ENCODE data around the gene CCL26. TPM values are rescaled to one million over a fixed set of nuclear protein-coding genes. Genes with fewer than 3 reads are reported as not detected.
A peak's percentile ranks its signal among the peaks of the same experiment; 100 is the strongest.

The CCL26 gene
- total and polyA plus RNA-seq, 7 donors: 0.27 to 0.34 TPM; not detected in 5

DNA sequence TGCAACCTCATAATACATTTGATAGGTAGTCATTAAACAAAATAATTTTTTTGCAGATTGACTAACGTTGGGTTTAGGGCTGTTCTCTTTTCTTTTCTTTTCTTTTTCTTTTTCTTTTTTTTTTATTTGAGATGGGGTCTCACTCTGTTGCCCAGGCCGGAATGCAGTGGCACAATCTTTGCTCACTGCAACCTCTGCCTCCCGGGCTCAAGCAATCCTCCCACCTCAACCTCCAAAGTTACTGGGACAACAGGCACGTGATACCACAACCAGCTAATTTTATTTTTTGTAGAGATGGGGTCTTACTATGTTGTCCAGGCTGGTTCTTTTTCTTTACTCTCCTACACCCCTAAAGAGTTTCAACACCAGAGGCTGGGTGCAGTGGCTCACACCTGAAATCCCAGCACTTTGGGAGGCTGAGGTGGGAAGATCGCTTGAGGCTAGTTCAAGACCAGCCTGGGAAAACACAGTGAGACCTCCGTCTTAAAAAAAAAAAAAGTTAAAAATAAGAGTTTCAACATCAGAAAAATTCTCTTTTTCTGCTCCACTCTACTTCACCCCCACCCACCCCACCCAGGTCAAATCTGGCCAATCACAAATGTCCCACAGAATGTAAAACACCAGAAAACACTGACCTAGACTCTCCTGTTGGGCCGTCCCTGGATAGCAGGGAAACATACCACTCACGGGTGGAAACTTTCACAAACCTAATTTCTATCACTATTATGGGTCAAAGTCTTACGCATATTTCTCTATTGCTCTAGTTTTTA lies 36.2 kb downstream of the CCL26 start:
- Histone ChIP-seq H3K4me1 (peaks cover 4% of the 10 kb centered on the region), H3K36me3 (ENCODE audit: insufficient read depth in 1 of 2, low read depth in 1 of 2) (no peaks in the 10 kb centered on the region), H3K27me3 (ENCODE audit: insufficient read depth in 3 of 3, low read length in 2 of 3) (no peaks in the 10 kb centered on the region), H3K4me3 (no peak overlapping the region), H3K9me3 (no peaks in the 10 kb centered on the region), H3K27ac (no peak overlapping the region)
- no peak for DNase-seq
- TF ChIP-seq, protein P1, sequence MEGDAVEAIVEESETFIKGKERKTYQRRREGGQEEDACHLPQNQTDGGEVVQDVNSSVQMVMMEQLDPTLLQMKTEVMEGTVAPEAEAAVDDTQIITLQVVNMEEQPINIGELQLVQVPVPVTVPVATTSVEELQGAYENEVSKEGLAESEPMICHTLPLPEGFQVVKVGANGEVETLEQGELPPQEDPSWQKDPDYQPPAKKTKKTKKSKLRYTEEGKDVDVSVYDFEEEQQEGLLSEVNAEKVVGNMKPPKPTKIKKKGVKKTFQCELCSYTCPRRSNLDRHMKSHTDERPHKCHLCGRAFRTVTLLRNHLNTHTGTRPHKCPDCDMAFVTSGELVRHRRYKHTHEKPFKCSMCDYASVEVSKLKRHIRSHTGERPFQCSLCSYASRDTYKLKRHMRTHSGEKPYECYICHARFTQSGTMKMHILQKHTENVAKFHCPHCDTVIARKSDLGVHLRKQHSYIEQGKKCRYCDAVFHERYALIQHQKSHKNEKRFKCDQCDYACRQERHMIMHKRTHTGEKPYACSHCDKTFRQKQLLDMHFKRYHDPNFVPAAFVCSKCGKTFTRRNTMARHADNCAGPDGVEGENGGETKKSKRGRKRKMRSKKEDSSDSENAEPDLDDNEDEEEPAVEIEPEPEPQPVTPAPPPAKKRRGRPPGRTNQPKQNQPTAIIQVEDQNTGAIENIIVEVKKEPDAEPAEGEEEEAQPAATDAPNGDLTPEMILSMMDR (IDR thresholded peaks at IDR 0.05): no peak
- no peak for ATAC-seq
- 94 to 96% (median 94%) methylated on average over 9 of the region's 9 CpGs for WGBS, 3 donors
- intact Hi-C loops (cut with DNase I): no loop called here

DNA sequence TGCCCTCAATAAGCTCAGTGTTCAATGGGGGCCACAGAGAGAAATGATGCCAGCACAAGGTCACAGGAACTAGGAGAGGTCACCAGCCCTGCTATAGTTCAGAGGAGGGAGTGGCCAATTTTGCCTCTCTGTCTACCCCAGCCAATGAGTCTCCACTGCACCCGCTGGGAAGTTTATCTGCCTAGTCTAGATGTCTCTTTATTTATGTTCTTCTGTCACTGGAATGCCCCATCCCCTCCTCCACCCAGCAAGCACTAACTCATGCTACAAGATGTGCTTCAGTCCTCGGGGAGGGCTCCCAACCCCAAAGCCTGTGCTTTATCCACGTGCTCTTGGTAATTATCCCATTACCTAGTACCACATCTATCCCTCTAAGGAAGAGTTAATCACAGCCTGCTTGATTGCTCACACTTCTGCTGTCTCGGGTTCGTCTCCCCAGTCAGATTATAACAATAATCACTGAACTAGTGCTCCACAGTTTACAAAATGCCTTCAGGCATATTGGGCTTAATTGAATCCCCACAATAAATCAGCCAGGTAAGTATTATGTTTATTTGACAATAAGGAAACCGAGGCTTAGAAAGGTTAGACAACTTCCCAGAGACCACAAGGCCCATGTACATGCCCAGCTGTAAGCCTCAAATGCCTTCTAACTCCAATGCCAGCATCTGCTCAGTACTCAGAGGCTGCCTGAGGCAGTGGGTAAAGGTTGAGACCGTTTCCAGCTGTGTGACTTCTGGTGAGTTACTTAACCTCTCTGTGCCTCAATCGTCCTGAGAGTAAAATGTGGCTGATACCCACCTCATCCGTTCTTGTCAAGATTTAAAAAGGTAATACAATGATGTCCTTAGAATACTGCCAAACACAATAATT lies 37.2 kb downstream of the CCL26 start:
- peaks cover 4% of the 10 kb centered on the region for H3K4me1 ChIP-seq
- TF ChIP-seq, protein P1 (IDR thresholded peaks at IDR 0.05): no peak
- no peak overlapping the region for H3K27ac ChIP-seq
- intact Hi-C loops (cut with DNase I): no loop called here
- no peak overlapping the region for H3K4me3 ChIP-seq
- H3K27me3 ChIP-seq (ENCODE audit: insufficient read depth in 3 of 3, low read length in 2 of 3): no peaks in the 10 kb centered on the region
- DNase-seq (no peak), ATAC-seq (no peak)
- 81 to 82% (median 81%) methylated on average over 9 of the region's 9 CpGs for WGBS, 3 donors
- no peaks in the 10 kb centered on the region for H3K36me3 ChIP-seq (ENCODE audit: insufficient read depth in 1 of 2, low read depth in 1 of 2)
- no peaks in the 10 kb centered on the region for H3K9me3 ChIP-seq

DNA sequence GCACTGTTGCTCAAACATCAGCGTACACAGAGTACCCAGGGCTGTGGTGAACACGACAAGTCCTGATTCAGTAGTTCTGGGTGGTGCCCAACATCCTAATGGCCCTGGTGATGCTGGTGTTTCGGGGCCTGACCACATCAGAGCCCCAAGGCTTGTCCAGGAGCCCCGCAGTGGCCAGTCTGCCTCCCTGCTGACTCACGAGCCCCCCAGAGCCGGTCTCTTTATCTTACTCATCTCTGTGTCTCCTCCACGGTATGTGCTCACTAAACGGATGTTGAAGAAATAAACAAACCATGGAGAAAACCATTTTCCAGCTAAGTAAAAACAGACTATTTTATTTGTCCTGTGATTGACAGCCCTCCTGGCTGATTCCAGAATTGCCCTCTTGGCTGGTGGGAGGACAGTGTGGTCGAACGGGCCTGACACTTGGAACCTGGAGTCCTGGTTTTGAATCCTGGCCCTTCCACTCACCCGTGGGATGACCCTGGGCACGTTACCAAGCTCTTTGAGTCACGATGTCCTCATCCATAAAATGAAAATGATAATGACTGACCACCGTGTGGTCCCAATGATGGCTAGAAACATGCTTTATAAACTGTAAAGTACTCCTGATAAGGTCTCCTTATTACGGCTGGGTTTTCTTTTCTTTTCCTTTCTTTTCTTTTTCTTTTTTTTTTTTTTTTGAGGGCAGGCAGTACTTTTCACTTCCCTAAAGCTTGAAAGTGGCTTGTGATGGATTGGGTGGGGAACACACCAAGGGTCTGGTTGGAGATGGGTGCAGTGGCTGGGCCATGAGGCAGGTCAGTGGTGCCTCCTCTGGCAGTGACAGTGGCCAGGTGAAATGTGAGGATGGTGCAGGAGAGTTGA lies 39.0 kb downstream of the CCL26 start:
- WGBS, 3 donors: 55 to 77% (median 58%) methylated on average over 15 of the region's 15 CpGs

DNA sequence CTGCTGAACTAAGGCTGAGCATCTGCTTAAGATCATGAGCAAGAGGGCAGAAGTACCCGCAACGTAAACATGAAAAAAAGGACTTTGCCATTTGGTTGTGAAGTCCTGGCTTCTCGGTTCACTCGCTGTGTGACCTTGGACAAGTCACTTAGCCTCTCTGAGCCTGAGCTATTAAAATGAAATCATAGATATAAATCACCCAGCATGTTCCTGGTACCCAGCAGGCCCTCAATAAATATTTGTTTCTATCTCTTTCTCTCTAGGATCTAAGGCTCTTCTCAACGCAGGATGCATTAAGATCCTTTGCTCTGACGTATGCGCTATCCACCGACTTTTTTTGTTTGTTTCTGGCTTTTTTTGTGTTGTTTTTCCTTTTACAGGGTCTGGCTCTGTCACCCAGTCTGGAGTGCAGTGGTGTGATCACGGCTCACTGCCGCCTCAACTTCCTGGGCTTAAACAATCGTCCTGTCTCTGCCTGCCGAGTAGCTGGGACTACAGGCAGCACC lies 39.9 kb downstream of the CCL26 start:
- Histone ChIP-seq H3K4me1 (peaks cover 7% of the 10 kb centered on the region), H3K27ac (no peak overlapping the region), H3K9me3 (no peaks in the 10 kb centered on the region), H3K36me3 (ENCODE audit: insufficient read depth in 1 of 2, low read depth in 1 of 2) (no peaks in the 10 kb centered on the region), H3K27me3 (ENCODE audit: insufficient read depth in 3 of 3, low read length in 2 of 3) (no peaks in the 10 kb centered on the region), H3K4me3 (no peak overlapping the region)
- 83 to 85% (median 84%) methylated on average over 12 of the region's 12 CpGs for WGBS, 3 donors
- ATAC-seq: no peak
- TF ChIP-seq, protein P1 (IDR thresholded peaks at IDR 0.05): no peak
- DNase-seq: no peak
- intact Hi-C loops (cut with DNase I): no loop called here

More for the DNA sequence above, 39.0 kb downstream of the CCL26 start:
- Histone ChIP-seq H3K27ac (no peak overlapping the region), H3K4me3 (no peak overlapping the region), H3K27me3 (ENCODE audit: insufficient read depth in 3 of 3, low read length in 2 of 3) (no peaks in the 10 kb centered on the region), H3K36me3 (ENCODE audit: insufficient read depth in 1 of 2, low read depth in 1 of 2) (no peaks in the 10 kb centered on the region), H3K9me3 (no peaks in the 10 kb centered on the region), H3K4me1 (peaks cover 4% of the 10 kb centered on the region)
- TF ChIP-seq, protein P1 (IDR thresholded peaks at IDR 0.05): no peak
- intact Hi-C loops (cut with DNase I): no loop called here
- DNase-seq (peak; percentile 58 to 61), ATAC-seq (peak in 3 of 4 donors; percentile 24 to 54 (median 38))

Measured in psoas muscle (tissue), 8 donors.